ENCODE results near the gene EPHB3. TPM values are rescaled to one million over a fixed set of nuclear protein-coding genes. Genes with fewer than 3 reads are reported as not detected.

EPHB3 gene
- total RNA-seq, 1 donor from 2014 or later = 0.07 TPM

- H3K4me1 Mint-ChIP-seq = peaks cover 25% of the 10 kb centered on the region
- no peaks in the 10 kb centered on the region for H3K36me3 Mint-ChIP-seq (ENCODE audit: low read depth)
- no peak for TF ChIP-seq CTCF (IDR thresholded peaks at IDR 0.05)
- DNase-seq (no peak), ATAC-seq (ENCODE audit: low read depth) (no peak)
- intact Hi-C loops (cut with micrococcal nuclease) = no loop called here
- ChIA-PET POLR2A (no interaction called here), CTCF (no interaction called here)
- no peaks in the 10 kb centered on the region for H3K9me3 Mint-ChIP-seq
- no peak overlapping the region for H3K27ac Mint-ChIP-seq
- H3K27me3 Mint-ChIP-seq = peaks cover 40% of the 10 kb centered on the region
- no peak overlapping the region for H3K4me3 Mint-ChIP-seq
Observed at GRCh38 chr3:184600685-184601377, 39.2 kb downstream of the EPHB3 start.

GRCh38 chr3:184601576-184602371 lies 40.2 kb downstream of the EPHB3 start:
- no peaks in the 10 kb centered on the region for H3K9me3 Mint-ChIP-seq
- no peak for TF ChIP-seq CTCF (IDR thresholded peaks at IDR 0.05)
- POLR2A ChIA-PET = no interaction called here
- no peak overlapping the region for H3K27ac Mint-ChIP-seq
- peaks cover 25% of the 10 kb centered on the region for H3K4me1 Mint-ChIP-seq
- CTCF ChIA-PET = no interaction called here
- no peak overlapping the region for H3K4me3 Mint-ChIP-seq
- intact Hi-C loops (cut with micrococcal nuclease) = no loop called here
- DNase-seq (no peak), ATAC-seq (ENCODE audit: low read depth) (no peak)
- H3K36me3 Mint-ChIP-seq (ENCODE audit: low read depth) = no peaks in the 10 kb centered on the region
- peaks cover 41% of the 10 kb centered on the region for H3K27me3 Mint-ChIP-seq

GRCh38 chr3:184602372-184603150 lies 41.0 kb downstream of the EPHB3 start:
- H3K27me3 Mint-ChIP-seq = peaks cover 41% of the 10 kb centered on the region
- no peak overlapping the region for H3K27ac Mint-ChIP-seq
- ATAC-seq (ENCODE audit: low read depth) (no peak), DNase-seq (no peak)
- peaks cover 25% of the 10 kb centered on the region for H3K4me1 Mint-ChIP-seq
- POLR2A ChIA-PET = no interaction called here
- H3K9me3 Mint-ChIP-seq = no peaks in the 10 kb centered on the region
- peak overlapping the region; percentile 46 for H3K4me3 Mint-ChIP-seq
- H3K36me3 Mint-ChIP-seq (ENCODE audit: low read depth) = no peaks in the 10 kb centered on the region
- CTCF ChIA-PET = no interaction called here
- TF ChIP-seq CTCF (IDR thresholded peaks at IDR 0.05) = no peak
- intact Hi-C loops (cut with micrococcal nuclease) = no loop called here

GRCh38 chr3:184603151-184604030 lies 41.8 kb downstream of the EPHB3 start:
- ChIA-PET POLR2A (no interaction called here), CTCF (no interaction called here)
- intact Hi-C loops (cut with micrococcal nuclease) = no loop called here
- Mint-ChIP-seq H3K36me3 (ENCODE audit: low read depth) (no peaks in the 10 kb centered on the region), H3K27me3 (peaks cover 41% of the 10 kb centered on the region), H3K9me3 (no peaks in the 10 kb centered on the region), H3K27ac (no peak overlapping the region), H3K4me3 (peak overlapping the region; percentile 64), H3K4me1 (peaks cover 25% of the 10 kb centered on the region)
- TF ChIP-seq CTCF (IDR thresholded peaks at IDR 0.05) = no peak
- ATAC-seq (ENCODE audit: low read depth) (no peak), DNase-seq (no peak)
